K562 (cell line): ENCODE results near the gene ZNF48.

Experiments used
- CTCF ChIP-seq, 3 experiments: IDR thresholded peaks in 2 of 3; conservative IDR thresholded peaks in 1 of 3; 2 replicates each; pipeline ENCODE4 v1.5.1; 2011 to 2012; ENCODE audit warnings: low read length in 3 of 3, mild to moderate bottlenecking in 3 of 3, control low read depth in 2 of 3, improper control_type of control experiment in 1 of 3, inconsistent platforms in 1 of 3, low read depth in 1 of 3, mixed read lengths in 1 of 3, moderate library complexity in 1 of 3; ENCODE audit not compliant: insufficient read depth in 2 of 3
- E4F1 ChIP-seq: fragments of 250-450 bp; sonication (Bioruptor Pico); IDR thresholded peaks from 2 replicates; pipeline ENCODE4 v1.5.0; 2021; ENCODE audit warnings: mild to moderate bottlenecking, borderline replicate concordance
- MAX ChIP-seq: sonication (generic); formaldehyde crosslinking; IDR thresholded peaks from 2 replicates; pipeline ENCODE4 v1.9.0; 2022; ENCODE audit warnings: mild to moderate bottlenecking, missing genetic modification reagents
- RAD21 ChIP-seq, 2 experiments: fragments of 250-450 bp in 1 of 2; fragments of 450-650 bp in 1 of 2; sonication (Bioruptor Pico) in 1 of 2; formaldehyde crosslinking in 1 of 2; IDR thresholded peaks in 1 of 2; conservative IDR thresholded peaks in 1 of 2; 2 replicates each; pipeline versions ENCODE4 v1.4.0 to v1.8.0; 2020 to 2022; ENCODE audit warnings: mild to moderate bottlenecking in 2 of 2, moderate library complexity in 1 of 2

DNA sequence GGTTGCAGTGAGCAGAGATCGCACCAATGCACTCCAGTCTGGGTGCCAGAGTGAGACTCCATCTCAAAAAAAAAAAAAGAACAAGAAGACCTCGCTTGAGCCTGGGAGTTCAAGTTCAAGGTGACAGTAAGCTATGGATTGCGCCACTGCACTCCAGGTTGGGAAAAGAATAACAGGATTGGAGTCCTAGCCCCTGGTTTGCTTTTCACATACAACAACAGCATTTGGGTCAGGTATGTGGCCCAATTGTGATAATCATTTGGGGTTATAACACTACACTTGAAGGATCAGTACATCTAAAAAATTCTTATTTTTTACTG is 53.9 kb downstream of the ZNF48 start:
- TF ChIP-seq MAX (CRISPR knock-in tag) (no peak), CTCF (IDR thresholded peaks at IDR 0.05 in 2 of 3, conservative IDR thresholded peaks at IDR 0.05 in 1 of 3; ENCODE audit: insufficient read depth in 2 of 3, low read depth in 1 of 3, low read length in 3 of 3) (no peak), RAD21 (CRISPR knock-in tag; conservative IDR thresholded peaks at IDR 0.05 in 1 of 2, IDR thresholded peaks at IDR 0.05 in 1 of 2) (no peak), E4F1 (CRISPR knock-in tag) (no peak)
